H1 (cell line): ENCODE measurements around the gene RBP5.
"Not testable (repeated sequence)": the region's sequence is repeated elsewhere in the genome, so short reads cannot be mapped to it uniquely, and the experiment has no call there.

Experiments
- CBX5 ChIP-seq: fragments of 300-800, 300-1000 bp; sonication (generic); IDR thresholded peaks from 2 replicates; pipeline ENCODE4 v1.7.1; 2016; ENCODE audit warnings: antibody characterized with exemption, low read length, low read depth
- TF ChIP-seq, protein P1 (sequence below), 3 experiments: IDR thresholded peaks; 1 replicate in 2 of 3; 2 replicates in 1 of 3; pipeline versions ENCODE4 v1.5.1 to v1.6.1; 2011; ENCODE audit warnings: low read length in 3 of 3, mild to moderate bottlenecking in 3 of 3, inconsistent platforms in 2 of 3, low read depth in 1 of 3, moderate library complexity in 1 of 3; ENCODE audit not compliant: insufficient read depth in 1 of 3; ENCODE audit errors: control extremely low read depth in 1 of 3

DNA sequence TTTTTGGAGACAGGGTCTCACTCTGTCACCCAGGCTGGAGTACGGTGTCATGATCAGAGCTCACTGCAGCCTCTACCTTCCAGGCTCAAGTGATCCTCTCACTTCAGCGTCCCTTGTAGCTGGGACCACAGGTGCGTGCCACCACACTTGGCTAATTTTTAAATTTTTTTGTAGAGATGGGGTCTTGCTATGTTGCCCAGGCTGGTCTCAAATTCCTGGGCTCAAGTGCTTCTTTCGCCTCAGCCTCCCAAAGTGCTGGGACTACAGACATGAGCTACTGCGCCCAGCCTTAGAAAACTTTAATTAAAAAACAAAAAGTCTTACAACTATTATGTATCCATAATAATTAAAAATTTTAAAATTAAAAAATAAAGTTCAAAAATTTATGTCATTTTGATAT is 21.5 kb downstream of the RBP5 start:
- TF ChIP-seq, protein P1, sequence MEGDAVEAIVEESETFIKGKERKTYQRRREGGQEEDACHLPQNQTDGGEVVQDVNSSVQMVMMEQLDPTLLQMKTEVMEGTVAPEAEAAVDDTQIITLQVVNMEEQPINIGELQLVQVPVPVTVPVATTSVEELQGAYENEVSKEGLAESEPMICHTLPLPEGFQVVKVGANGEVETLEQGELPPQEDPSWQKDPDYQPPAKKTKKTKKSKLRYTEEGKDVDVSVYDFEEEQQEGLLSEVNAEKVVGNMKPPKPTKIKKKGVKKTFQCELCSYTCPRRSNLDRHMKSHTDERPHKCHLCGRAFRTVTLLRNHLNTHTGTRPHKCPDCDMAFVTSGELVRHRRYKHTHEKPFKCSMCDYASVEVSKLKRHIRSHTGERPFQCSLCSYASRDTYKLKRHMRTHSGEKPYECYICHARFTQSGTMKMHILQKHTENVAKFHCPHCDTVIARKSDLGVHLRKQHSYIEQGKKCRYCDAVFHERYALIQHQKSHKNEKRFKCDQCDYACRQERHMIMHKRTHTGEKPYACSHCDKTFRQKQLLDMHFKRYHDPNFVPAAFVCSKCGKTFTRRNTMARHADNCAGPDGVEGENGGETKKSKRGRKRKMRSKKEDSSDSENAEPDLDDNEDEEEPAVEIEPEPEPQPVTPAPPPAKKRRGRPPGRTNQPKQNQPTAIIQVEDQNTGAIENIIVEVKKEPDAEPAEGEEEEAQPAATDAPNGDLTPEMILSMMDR (IDR thresholded peaks at IDR 0.05; ENCODE audit: control extremely low read depth in 1 of 3, insufficient read depth in 1 of 3, low read depth in 1 of 3, low read length in 3 of 3) = not testable (repeated sequence)
- not testable (repeated sequence) for TF ChIP-seq CBX5
